Keratinocyte (primary cell): ENCODE results near the gene DEFB132. TPM values are rescaled to one million over a fixed set of nuclear protein-coding genes. Genes with fewer than 3 reads are reported as not detected.
A peak's percentile ranks its signal among the peaks of the same experiment; 100 is the strongest.
"Not testable (repeated sequence)": the region's sequence is repeated elsewhere in the genome, so short reads cannot be mapped to it uniquely, and the experiment has no call there.

Experiments used
- DNase-seq: peaks from one replicate; pipeline ENCODE4 v3.0.0-alpha.2; 2011; ENCODE audit warnings: low read depth, missing footprints, low spot score
- FAIRE-seq: peaks from 2 replicates; lab custom pipeline; 2011; peaks lifted over from hg19 to GRCh38; lab: Jason Lieb, UNC
- H2AFZ ChIP-seq: 2 replicates; pipeline ENCODE4 v1.6.0; 2012; ENCODE audit warnings: low read length, control low read depth, inconsistent platforms; ENCODE audit not compliant: control insufficient read depth
- H3K27ac ChIP-seq: 2 replicates; pipeline ENCODE4 v1.5.1; 2011; ENCODE audit warnings: low read length; ENCODE audit not compliant: control insufficient read depth, insufficient read depth
- H3K27me3 ChIP-seq: 3 replicates; pipeline ENCODE4 v1.6.0; 2011; ENCODE audit warnings: low read length; ENCODE audit not compliant: control insufficient read depth, insufficient read depth; ENCODE audit errors: extremely low read depth
- H3K36me3 ChIP-seq, 2 experiments: 2 replicates in 1 of 2; 3 replicates in 1 of 2; pipeline ENCODE4 v1.5.1; 2011; ENCODE audit warnings: low read length in 2 of 2, mild to moderate bottlenecking in 1 of 2; ENCODE audit not compliant: control insufficient read depth in 2 of 2, insufficient read depth in 2 of 2; ENCODE audit errors: extremely low read depth in 1 of 2
- H3K4me1 ChIP-seq: 3 replicates; pipeline ENCODE4 v1.5.1; 2011; ENCODE audit warnings: low read length; ENCODE audit not compliant: control insufficient read depth, insufficient read depth; ENCODE audit errors: extremely low read depth
- H3K4me2 ChIP-seq: 3 replicates; pipeline ENCODE4 v1.6.0; 2011; ENCODE audit warnings: low read depth, low read length; ENCODE audit not compliant: control insufficient read depth, insufficient read depth; ENCODE audit errors: extremely low read depth
- H3K4me3 ChIP-seq, 3 experiments: fragments of 200-600 bp in 1 of 3; sonication (generic) in 1 of 3; 2 replicates in 2 of 3; 3 replicates in 1 of 3; pipeline ENCODE4 v1.5.1; 2011 to 2016; ENCODE audit warnings: low read length in 3 of 3, mild to moderate bottlenecking in 3 of 3, control low read depth in 2 of 3, inconsistent platforms in 1 of 3, low read depth in 1 of 3, mixed read lengths in 1 of 3, mixed run types in 1 of 3, moderate library complexity in 1 of 3; ENCODE audit not compliant: control insufficient read depth in 2 of 3, insufficient read depth in 2 of 3; ENCODE audit errors: extremely low read depth in 1 of 3
- H3K79me2 ChIP-seq: 2 replicates; pipeline ENCODE4 v1.6.0; 2012; ENCODE audit warnings: low read length; ENCODE audit not compliant: control insufficient read depth, insufficient read depth
- H3K9ac ChIP-seq: 3 replicates; pipeline ENCODE4 v1.6.0; 2011; ENCODE audit warnings: low read length; ENCODE audit not compliant: control insufficient read depth, insufficient read depth; ENCODE audit errors: extremely low read depth
- H3K9me1 ChIP-seq: 3 replicates; pipeline ENCODE4 v1.6.0; 2011; ENCODE audit warnings: low read length; ENCODE audit not compliant: control insufficient read depth, insufficient read depth; ENCODE audit errors: extremely low read depth
- H3K9me3 ChIP-seq: 2 replicates; pipeline ENCODE4 v1.5.1; 2012; ENCODE audit warnings: low read depth, low read length; ENCODE audit not compliant: control insufficient read depth
- H4K20me1 ChIP-seq: 3 replicates; pipeline ENCODE4 v1.6.0; 2011; ENCODE audit warnings: low read length; ENCODE audit not compliant: control insufficient read depth, insufficient read depth; ENCODE audit errors: extremely low read depth
- EZH2 ChIP-seq: IDR thresholded peaks from one replicate; pipeline ENCODE4 v1.6.1; 2012; ENCODE audit warnings: inconsistent platforms, mild to moderate bottlenecking, low read length, moderate library complexity
- dilution Hi-C: fragments of 300-500 bp; cut with MboI; formaldehyde crosslinking; loops from one replicate; pipeline ENCODE4 v1.7.0; 2020; ENCODE audit warnings: low sequenced_read_pairs; ENCODE audit not compliant: extremely low pct_ligation_motif_present
- polyA plus RNA-seq, 5 experiments: library from polyadenylated mRNA; depleted of rRNA in 3 of 5; stranded (reverse) in 3 of 5; stranded (forward) in 1 of 5; unstranded in 1 of 5; fragments of >200 nt; gene quantifications; 1 replicate in 1 of 5; 2 replicates in 3 of 5; 3 replicates in 1 of 5; pipeline versions ENCODE4 v1.2.1 to v1.2.3, GENCODE V29; 2011 to 2012; ENCODE audit warnings: missing spikeins in 2 of 5, low read depth in 1 of 5, low replicate concordance in 1 of 5
- TF ChIP-seq, protein P1 (sequence below), 3 experiments: IDR thresholded peaks in 1 of 3; conservative IDR thresholded peaks in 1 of 3; optimal IDR thresholded peaks in 1 of 3; 2 replicates in 2 of 3; 3 replicates in 1 of 3; pipeline versions ENCODE3 to v1.5.1; 2011; ENCODE audit warnings: low read length in 3 of 3, mild to moderate bottlenecking in 3 of 3, moderate library complexity in 2 of 3, control low read depth in 1 of 3, inconsistent platforms in 1 of 3; ENCODE audit not compliant: insufficient read depth in 2 of 3; ENCODE audit errors: extremely low read depth in 1 of 3

The DEFB132 gene
- polyA plus RNA-seq, 1 donor (not counting 4 experiments of a cell fraction or from before 2014, with no cell fraction given): not detected

DNA sequence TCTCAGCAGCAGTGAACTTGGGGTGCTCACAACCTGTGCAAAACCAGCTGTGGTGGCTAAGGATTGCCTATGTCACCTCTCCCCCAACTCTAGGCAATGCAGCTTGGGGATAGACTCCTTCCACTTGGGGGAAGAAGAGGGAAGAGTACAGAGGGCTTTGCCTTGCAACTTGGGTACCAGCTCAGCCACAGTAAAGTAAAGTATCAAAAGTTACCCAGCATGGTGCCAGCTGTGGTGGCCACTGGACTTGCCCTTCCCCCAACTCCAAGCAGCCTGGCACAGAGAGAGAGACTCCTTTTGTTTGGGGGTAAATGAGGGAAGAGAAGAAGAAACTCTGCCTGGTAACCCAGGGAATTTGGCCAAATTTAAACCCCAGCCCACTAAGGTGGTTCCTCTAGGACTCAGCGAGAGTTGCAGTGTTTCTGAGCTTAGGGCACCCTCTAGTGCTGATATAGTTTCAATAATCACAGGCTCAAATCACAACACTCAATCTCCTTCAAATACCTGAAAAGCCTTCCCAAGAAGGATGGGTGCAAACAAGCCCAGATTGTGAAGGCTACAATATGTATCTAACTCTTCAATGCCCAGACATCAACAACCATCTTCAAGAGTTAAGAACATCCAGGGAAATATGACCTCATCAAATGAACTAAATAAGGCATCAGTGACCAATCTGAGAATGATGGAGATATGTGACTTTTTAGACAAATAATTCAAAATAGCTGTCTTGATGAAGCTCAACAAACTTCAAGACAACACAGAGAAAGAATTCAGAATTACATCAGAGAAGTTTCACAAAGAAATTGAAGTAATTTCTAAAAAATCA is 38.0 kb upstream of the DEFB132 start:
- no peaks in the 10 kb centered on the region for H4K20me1 ChIP-seq
- dilution Hi-C loops: no loop called here
- no peak for TF ChIP-seq EZH2
- TF ChIP-seq, protein P1, sequence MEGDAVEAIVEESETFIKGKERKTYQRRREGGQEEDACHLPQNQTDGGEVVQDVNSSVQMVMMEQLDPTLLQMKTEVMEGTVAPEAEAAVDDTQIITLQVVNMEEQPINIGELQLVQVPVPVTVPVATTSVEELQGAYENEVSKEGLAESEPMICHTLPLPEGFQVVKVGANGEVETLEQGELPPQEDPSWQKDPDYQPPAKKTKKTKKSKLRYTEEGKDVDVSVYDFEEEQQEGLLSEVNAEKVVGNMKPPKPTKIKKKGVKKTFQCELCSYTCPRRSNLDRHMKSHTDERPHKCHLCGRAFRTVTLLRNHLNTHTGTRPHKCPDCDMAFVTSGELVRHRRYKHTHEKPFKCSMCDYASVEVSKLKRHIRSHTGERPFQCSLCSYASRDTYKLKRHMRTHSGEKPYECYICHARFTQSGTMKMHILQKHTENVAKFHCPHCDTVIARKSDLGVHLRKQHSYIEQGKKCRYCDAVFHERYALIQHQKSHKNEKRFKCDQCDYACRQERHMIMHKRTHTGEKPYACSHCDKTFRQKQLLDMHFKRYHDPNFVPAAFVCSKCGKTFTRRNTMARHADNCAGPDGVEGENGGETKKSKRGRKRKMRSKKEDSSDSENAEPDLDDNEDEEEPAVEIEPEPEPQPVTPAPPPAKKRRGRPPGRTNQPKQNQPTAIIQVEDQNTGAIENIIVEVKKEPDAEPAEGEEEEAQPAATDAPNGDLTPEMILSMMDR (optimal IDR thresholded peaks at IDR 0.05 in 1 of 3, IDR thresholded peaks at IDR 0.05 in 1 of 3, conservative IDR thresholded peaks at IDR 0.05 in 1 of 3; ENCODE audit: extremely low read depth in 1 of 3, insufficient read depth in 2 of 3, low read length in 3 of 3): peak; percentile 41 to 54 (median 50)
- peaks cover 6% of the 10 kb centered on the region for H3K27me3 ChIP-seq
- H3K9me1 ChIP-seq: no peaks in the 10 kb centered on the region
- no peak overlapping the region for H3K9ac ChIP-seq
- no peaks in the 10 kb centered on the region for H3K9me3 ChIP-seq
- H3K27ac ChIP-seq: no peak overlapping the region
- no peak overlapping the region for H3K4me3 ChIP-seq
- H3K4me2 ChIP-seq: no peak overlapping the region
- H2AFZ ChIP-seq: no peak overlapping the region
- FAIRE-seq: peak; percentile 74
- no peaks in the 10 kb centered on the region for H3K36me3 ChIP-seq
- H3K79me2 ChIP-seq: no peaks in the 10 kb centered on the region
- H3K4me1 ChIP-seq: no peaks in the 10 kb centered on the region
- no peak for DNase-seq

DNA sequence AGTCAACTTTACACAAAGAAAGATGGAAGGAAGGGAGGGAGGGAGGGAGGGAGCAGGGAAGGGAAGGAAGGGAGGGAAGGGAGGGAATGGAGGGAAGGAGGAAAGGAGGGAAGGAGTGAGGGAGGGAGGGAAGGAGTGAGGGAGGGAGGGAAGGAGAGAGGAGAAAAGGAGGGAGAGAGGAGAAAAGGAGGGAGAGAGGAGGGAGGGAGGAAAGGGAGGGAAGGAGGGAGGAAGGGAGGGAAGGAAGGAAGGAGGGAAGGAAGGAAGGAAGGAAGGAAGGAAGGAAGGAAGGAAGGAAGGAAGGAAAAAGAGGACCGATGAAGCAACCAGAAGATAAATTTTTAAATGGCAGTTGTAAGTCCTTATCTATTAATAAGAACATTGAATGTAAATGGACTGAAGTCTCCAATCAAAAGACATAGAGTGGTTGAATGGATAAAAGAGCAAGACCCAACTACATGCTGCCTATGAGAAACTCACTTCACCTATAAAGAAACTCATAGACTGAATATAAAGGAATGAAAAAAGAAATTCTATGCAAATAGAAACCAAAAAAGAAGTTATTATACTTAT is 36.2 kb upstream of the DEFB132 start:
- Histone ChIP-seq H3K79me2 (no peaks in the 10 kb centered on the region), H3K4me3 (no peak overlapping the region), H3K4me2 (no peak overlapping the region), H4K20me1 (no peaks in the 10 kb centered on the region), H3K9me1 (no peaks in the 10 kb centered on the region), H3K9me3 (no peaks in the 10 kb centered on the region), H3K27me3 (peaks cover 6% of the 10 kb centered on the region), H2AFZ (no peak overlapping the region), H3K27ac (no peak overlapping the region), H3K36me3 (no peaks in the 10 kb centered on the region), H3K4me1 (no peaks in the 10 kb centered on the region), H3K9ac (no peak overlapping the region)
- dilution Hi-C loops: no loop called here
- DNase-seq (no peak), FAIRE-seq (no peak)
- TF ChIP-seq, protein P1 (optimal IDR thresholded peaks at IDR 0.05 in 1 of 3, IDR thresholded peaks at IDR 0.05 in 1 of 3, conservative IDR thresholded peaks at IDR 0.05 in 1 of 3; ENCODE audit: extremely low read depth in 1 of 3, insufficient read depth in 2 of 3, low read length in 3 of 3): no peak

DNA sequence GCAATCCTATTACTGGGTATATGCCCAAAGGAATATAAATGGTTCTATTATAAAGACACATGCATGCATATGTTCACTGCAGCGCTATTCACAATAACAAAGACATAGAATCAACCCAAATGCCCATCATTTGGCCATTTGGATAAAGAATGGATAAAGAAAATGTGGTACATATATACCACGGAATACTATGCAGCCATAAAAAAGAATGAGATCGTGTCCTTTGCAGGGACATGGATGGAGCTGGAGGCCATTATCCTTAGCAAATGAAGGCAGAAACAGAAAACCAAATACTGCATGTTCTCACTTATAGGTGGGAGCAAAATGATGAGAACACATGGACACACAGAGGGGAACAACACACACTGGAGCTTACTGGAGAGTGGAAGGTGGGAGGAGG is 31.6 kb upstream of the DEFB132 start:
- H3K4me3 ChIP-seq, H2AFZ ChIP-seq, H3K9me1 ChIP-seq, H3K79me2 ChIP-seq, H4K20me1 ChIP-seq, DNase-seq, H3K4me1 ChIP-seq, FAIRE-seq, dilution Hi-C loops, H3K9me3 ChIP-seq, H3K4me2 ChIP-seq, H3K27me3 ChIP-seq, H3K9ac ChIP-seq, H3K27ac ChIP-seq, H3K36me3 ChIP-seq: not testable (repeated sequence)
